KBM-7 (cell line): ENCODE measurements around the gene ARHGEF26.
"Not testable (repeated sequence)": the region's sequence is repeated elsewhere in the genome, so short reads cannot be mapped to it uniquely, and the experiment has no call there.

ENCODE experiments used
- DNase-seq: peaks from one replicate; pipeline ENCODE4 v3.0.0-alpha.2; 2015
- in situ Hi-C: fragments of 300-500 bp; cut with MboI; formaldehyde crosslinking; loops from 2 replicates; pipeline ENCODE4 v1.14.3; 2020; ENCODE audit warnings: low sequenced_read_pairs, low pct_unique_long_range_greater_than_20kb, mixed read lengths

ARHGEF26 gene

GRCh38 chr3:154120961-154121700, at the start of gene ARHGEF26:
TSS of gene ARHGEF26 (plus strand) at chr3:154121390. CDS start at chr3:154121993, 603 bp downstream.
- in situ Hi-C loops, result no loop called here
- DNase-seq, result peak; percentile 79

- in situ Hi-C loops, result loop anchor here (25.0 kb wide), 1 partner anchor 187 kb away; no protein-coding TSS in a partner anchor
- DNase-seq, result no peak
Measured at GRCh38 chr3:154074966-154075365, 46.2 kb upstream of the ARHGEF26 start.

- in situ Hi-C loops, result loop anchor here (25.0 kb wide), 1 partner anchor 184 kb away; no protein-coding TSS in a partner anchor
- DNase-seq, result no peak
Measured at GRCh38 chr3:154078672-154079071, 42.5 kb upstream of the ARHGEF26 start.

GRCh38 chr3:154081305-154081704, 39.9 kb upstream of the ARHGEF26 start:
- in situ Hi-C loops, result loop anchor here (25.0 kb wide), 1 partner anchor 181 kb away; no protein-coding TSS in a partner anchor
- no peak for DNase-seq

GRCh38 chr3:154085071-154085470, 36.1 kb upstream of the ARHGEF26 start:
- no peak for DNase-seq
- in situ Hi-C loops, result loop anchor here (25.0 kb wide), 1 partner anchor 177 kb away; no protein-coding TSS in a partner anchor

- DNase-seq, result no peak
- in situ Hi-C loops, result loop anchor here (25.0 kb wide), 1 partner anchor 177 kb away; no protein-coding TSS in a partner anchor
Measured at GRCh38 chr3:154085799-154086198, 35.4 kb upstream of the ARHGEF26 start.

- DNase-seq, result no peak
- in situ Hi-C loops, result loop anchor here (25.0 kb wide), 1 partner anchor 176 kb away; no protein-coding TSS in a partner anchor
Measured at GRCh38 chr3:154086286-154086685, 34.9 kb upstream of the ARHGEF26 start.

GRCh38 chr3:154087756-154088480, 33.3 kb upstream of the ARHGEF26 start:
- in situ Hi-C loops, result loop anchor here (25.0 kb wide), 1 partner anchor 174 kb away; no protein-coding TSS in a partner anchor
- not testable (repeated sequence) for DNase-seq

GRCh38 chr3:154089421-154090420, 31.5 kb upstream of the ARHGEF26 start:
- no peak for DNase-seq
- in situ Hi-C loops, result loop anchor here (25.0 kb wide), 1 partner anchor 173 kb away; no protein-coding TSS in a partner anchor

- DNase-seq, result no peak
- in situ Hi-C loops, result loop anchor here (25.0 kb wide), 1 partner anchor 168 kb away; no protein-coding TSS in a partner anchor
Measured at GRCh38 chr3:154094051-154094450, 27.1 kb upstream of the ARHGEF26 start.

- in situ Hi-C loops, result loop anchor here (25.0 kb wide), 1 partner anchor 166 kb away; no protein-coding TSS in a partner anchor
- no peak for DNase-seq
Measured at GRCh38 chr3:154095832-154096421, 25.3 kb upstream of the ARHGEF26 start.

GRCh38 chr3:154098376-154098775, 22.8 kb upstream of the ARHGEF26 start:
- in situ Hi-C loops, result loop anchor here (25.0 kb wide), 1 partner anchor 164 kb away; no protein-coding TSS in a partner anchor
- DNase-seq, result no peak

- in situ Hi-C loops, result no loop called here
- no peak for DNase-seq
Measured at GRCh38 chr3:154100556-154100955, 20.6 kb upstream of the ARHGEF26 start.

GRCh38 chr3:154101250-154101649, 19.9 kb upstream of the ARHGEF26 start:
- in situ Hi-C loops, result no loop called here
- no peak for DNase-seq

GRCh38 chr3:154102225-154102624, 19.0 kb upstream of the ARHGEF26 start:
- in situ Hi-C loops, result no loop called here
- DNase-seq, result no peak

- in situ Hi-C loops, result no loop called here
- DNase-seq, result no peak
Measured at GRCh38 chr3:154105218-154105975, 15.8 kb upstream of the ARHGEF26 start.

GRCh38 chr3:154111365-154111935, 9.7 kb upstream of the ARHGEF26 start:
- DNase-seq, result peak; percentile 38

More at GRCh38 chr3:154111365-154111935, 9.7 kb upstream of the ARHGEF26 start:
- in situ Hi-C loops, result no loop called here
